Muscle layer of colon (tissue), 2 donors: ENCODE data around the gene UGT2B7.

Experiments
- H3K27ac ChIP-seq: one replicate; pipeline ENCODE4 v1.7.0; 2013; ENCODE audit warnings: low read depth, mild to moderate bottlenecking, low read length, moderate library complexity
- H3K27me3 ChIP-seq, 2 donors: one replicate each; pipeline ENCODE4 v1.7.0; 2013; ENCODE audit warnings: low read length in 2 of 2, mild to moderate bottlenecking in 2 of 2; ENCODE audit not compliant: insufficient read depth in 2 of 2, control insufficient read depth in 1 of 2
- H3K36me3 ChIP-seq: one replicate; pipeline ENCODE4 v1.7.0; 2013; ENCODE audit warnings: mild to moderate bottlenecking, low read length; ENCODE audit not compliant: insufficient read depth
- H3K4me1 ChIP-seq: one replicate; pipeline ENCODE4 v1.7.0; 2013; ENCODE audit warnings: mild to moderate bottlenecking, low read length; ENCODE audit not compliant: insufficient read depth
- H3K4me3 ChIP-seq, 2 donors: one replicate each; pipeline ENCODE4 v1.7.0; 2013; ENCODE audit warnings: low read length in 2 of 2, low read depth in 1 of 2, mild to moderate bottlenecking in 1 of 2, moderate library complexity in 1 of 2
- H3K9ac ChIP-seq: one replicate; pipeline ENCODE4 v1.7.0; 2013; ENCODE audit warnings: low read length
- H3K9me3 ChIP-seq: one replicate; pipeline ENCODE4 v1.7.0; 2013; ENCODE audit warnings: mild to moderate bottlenecking, low read length
- donor health status: abdominal sarcoma.
- donor health status: Adenocarcinoma of cecum.

The UGT2B7 gene

GRCh38 chr4:69058410-69059059 lies 37.7 kb upstream of the UGT2B7 start:
- no peaks in the 10 kb centered on the region for H3K36me3 ChIP-seq
- no peak overlapping the region for H3K27ac ChIP-seq
- no peaks in the 10 kb centered on the region for H3K9me3 ChIP-seq
- H3K27me3 ChIP-seq = no peaks in the 10 kb centered on the region
- no peaks in the 10 kb centered on the region for H3K4me1 ChIP-seq
- H3K4me3 ChIP-seq = no peak overlapping the region
- H3K9ac ChIP-seq = no peak overlapping the region

DNA sequence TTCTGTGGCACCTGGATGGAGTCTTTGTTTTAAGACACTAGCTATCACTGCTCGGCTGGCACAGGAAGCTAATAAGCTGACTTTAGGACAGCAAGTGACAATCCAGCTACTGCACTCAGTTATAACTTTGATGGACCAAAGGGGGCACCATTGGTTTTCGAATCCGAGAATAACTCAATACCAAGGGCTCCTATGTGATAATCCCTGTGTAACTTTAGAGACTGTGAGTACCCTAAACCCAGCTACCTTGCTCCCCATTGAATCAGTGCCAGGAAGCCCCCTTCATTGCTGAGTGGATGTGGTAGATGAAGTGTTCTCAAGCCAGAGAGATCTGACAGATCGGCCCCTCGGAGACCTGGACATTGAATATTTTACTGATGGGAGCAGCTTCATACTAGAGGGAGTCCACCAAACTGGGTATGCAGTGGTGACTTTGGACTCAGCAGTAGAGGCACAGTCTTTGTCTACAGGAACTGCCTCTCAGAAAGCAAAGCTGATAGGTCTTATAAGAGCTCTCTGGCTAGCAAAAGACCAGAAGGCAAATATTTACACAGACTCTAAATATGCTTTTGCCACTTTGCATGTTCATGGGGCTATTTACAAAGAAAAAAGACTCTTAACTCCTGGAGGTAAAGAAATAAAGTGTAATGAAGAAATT lies 35.5 kb upstream of the UGT2B7 start:
- Histone ChIP-seq H3K4me3 (no peak overlapping the region), H3K9ac (no peak overlapping the region), H3K4me1 (no peaks in the 10 kb centered on the region), H3K27me3 (no peaks in the 10 kb centered on the region), H3K36me3 (no peaks in the 10 kb centered on the region), H3K27ac (no peak overlapping the region), H3K9me3 (no peaks in the 10 kb centered on the region)

GRCh38 chr4:69064391-69064790 lies 31.9 kb upstream of the UGT2B7 start:
- Histone ChIP-seq H3K27me3 (no peaks in the 10 kb centered on the region), H3K9ac (no peak overlapping the region), H3K4me3 (no peak overlapping the region)

DNA sequence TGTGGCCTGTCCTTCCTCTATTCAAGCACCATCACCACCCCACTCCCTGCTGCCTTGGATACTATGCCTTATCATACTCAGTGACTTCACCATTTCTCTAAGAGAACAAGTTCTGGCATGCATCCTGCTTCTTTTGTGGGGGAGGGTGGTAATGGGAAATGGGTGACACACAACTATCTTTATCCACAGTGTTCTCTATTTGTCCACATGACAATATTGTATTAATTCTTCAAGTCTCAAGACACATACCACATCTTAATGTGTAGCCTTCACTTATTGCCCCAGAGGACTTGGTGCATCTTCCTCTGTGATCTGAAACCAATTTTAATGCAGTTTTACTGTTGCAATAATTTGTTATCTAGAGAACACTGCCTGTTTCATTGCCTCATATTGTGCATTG lies 29.3 kb upstream of the UGT2B7 start:
- H3K36me3 ChIP-seq = no peaks in the 10 kb centered on the region
- H3K9me3 ChIP-seq = no peaks in the 10 kb centered on the region
- no peak overlapping the region for H3K27ac ChIP-seq
- H3K4me3 ChIP-seq = no peak overlapping the region
- no peaks in the 10 kb centered on the region for H3K27me3 ChIP-seq
- no peaks in the 10 kb centered on the region for H3K4me1 ChIP-seq
- H3K9ac ChIP-seq = no peak overlapping the region

More at GRCh38 chr4:69064391-69064790, 31.9 kb upstream of the UGT2B7 start:
- no peaks in the 10 kb centered on the region for H3K9me3 ChIP-seq
- H3K36me3 ChIP-seq = no peaks in the 10 kb centered on the region
- no peak overlapping the region for H3K27ac ChIP-seq
- H3K4me1 ChIP-seq = no peaks in the 10 kb centered on the region

DNA sequence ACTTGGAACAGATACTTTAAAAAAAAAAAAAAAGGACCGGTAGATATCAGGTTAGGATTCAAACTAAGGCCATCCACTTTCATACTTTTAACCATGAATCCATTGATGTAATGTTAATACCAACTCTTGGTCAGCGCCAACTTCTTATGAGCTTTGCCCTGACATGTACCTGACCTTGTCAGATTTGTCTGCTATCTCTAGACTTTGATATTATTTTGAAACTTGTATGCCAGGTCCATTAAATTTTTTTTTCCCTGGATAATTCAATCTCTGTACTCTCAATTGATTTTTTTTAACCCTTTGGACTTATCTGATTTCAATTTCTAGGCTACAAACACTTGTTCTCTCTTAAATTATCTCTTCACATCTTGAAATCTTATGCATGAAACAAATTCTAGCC lies 27.2 kb upstream of the UGT2B7 start:
- no peak overlapping the region for H3K4me3 ChIP-seq
- H3K27me3 ChIP-seq = no peaks in the 10 kb centered on the region
- no peaks in the 10 kb centered on the region for H3K36me3 ChIP-seq
- no peak overlapping the region for H3K27ac ChIP-seq
- no peak overlapping the region for H3K9ac ChIP-seq
- H3K9me3 ChIP-seq = no peaks in the 10 kb centered on the region
- no peaks in the 10 kb centered on the region for H3K4me1 ChIP-seq

- H3K9ac ChIP-seq = no peak overlapping the region
- no peak overlapping the region for H3K4me3 ChIP-seq
- H3K27ac ChIP-seq = no peak overlapping the region
- H3K9me3 ChIP-seq = no peaks in the 10 kb centered on the region
- H3K36me3 ChIP-seq = no peaks in the 10 kb centered on the region
- H3K4me1 ChIP-seq = no peaks in the 10 kb centered on the region
- no peaks in the 10 kb centered on the region for H3K27me3 ChIP-seq
Observed at GRCh38 chr4:69070590-69070989, 25.7 kb upstream of the UGT2B7 start.

DNA sequence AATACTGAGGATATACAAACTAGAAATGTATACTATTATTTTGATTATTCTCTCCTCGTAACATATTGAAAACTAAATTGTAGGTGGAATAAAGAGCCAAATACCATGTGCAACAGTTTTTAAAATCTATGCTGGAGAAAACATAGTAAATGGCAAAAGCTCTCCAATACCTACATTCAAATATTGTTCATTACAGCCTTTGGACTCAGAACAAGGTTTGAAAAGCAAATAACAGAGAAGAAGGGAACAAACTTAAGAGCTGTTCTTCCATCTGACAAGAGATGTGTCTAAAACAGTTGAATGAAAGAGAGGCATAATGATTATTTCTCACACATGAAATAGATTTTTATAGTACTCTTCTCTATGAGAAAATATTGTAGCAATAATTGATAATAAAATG lies 25.0 kb upstream of the UGT2B7 start:
- Histone ChIP-seq H3K4me3 (no peak overlapping the region), H3K27ac (no peak overlapping the region), H3K9me3 (no peaks in the 10 kb centered on the region), H3K4me1 (no peaks in the 10 kb centered on the region), H3K36me3 (no peaks in the 10 kb centered on the region), H3K27me3 (no peaks in the 10 kb centered on the region), H3K9ac (no peak overlapping the region)

DNA sequence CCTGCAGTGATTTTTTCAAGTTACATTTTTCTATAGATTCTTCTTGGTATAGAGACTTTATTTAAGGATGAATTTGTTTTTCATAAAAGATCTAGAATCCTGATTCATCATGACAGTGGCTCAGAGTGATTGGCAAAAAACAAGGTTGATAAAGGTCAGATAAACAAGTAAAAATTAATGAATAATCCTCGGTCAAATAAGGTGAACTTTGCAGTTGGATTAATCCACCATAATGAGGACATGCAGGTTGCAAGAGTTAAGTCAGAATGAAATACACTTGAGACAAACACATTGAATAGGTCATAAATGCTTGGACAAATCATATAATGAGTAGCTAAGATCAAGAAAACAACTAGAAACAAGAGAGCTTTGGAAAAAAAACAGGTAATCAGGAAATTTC lies 22.9 kb upstream of the UGT2B7 start:
- Histone ChIP-seq H3K27me3 (no peaks in the 10 kb centered on the region), H3K4me3 (no peak overlapping the region), H3K9ac (no peak overlapping the region), H3K4me1 (no peaks in the 10 kb centered on the region), H3K9me3 (no peaks in the 10 kb centered on the region), H3K27ac (no peak overlapping the region), H3K36me3 (no peaks in the 10 kb centered on the region)

- H3K27me3 ChIP-seq = no peaks in the 10 kb centered on the region
- H3K9ac ChIP-seq = no peak overlapping the region
- H3K36me3 ChIP-seq = no peaks in the 10 kb centered on the region
- H3K9me3 ChIP-seq = no peaks in the 10 kb centered on the region
- no peaks in the 10 kb centered on the region for H3K4me1 ChIP-seq
- no peak overlapping the region for H3K27ac ChIP-seq
- no peak overlapping the region for H3K4me3 ChIP-seq
Observed at GRCh38 chr4:69075061-69075792, 21.0 kb upstream of the UGT2B7 start.

GRCh38 chr4:69078852-69079251 lies 17.4 kb upstream of the UGT2B7 start:
- Histone ChIP-seq H3K4me1 (no peaks in the 10 kb centered on the region), H3K36me3 (no peaks in the 10 kb centered on the region), H3K9ac (no peak overlapping the region), H3K4me3 (no peak overlapping the region), H3K9me3 (no peaks in the 10 kb centered on the region), H3K27me3 (no peaks in the 10 kb centered on the region), H3K27ac (no peak overlapping the region)

- Histone ChIP-seq H3K4me1 (no peaks in the 10 kb centered on the region), H3K27ac (no peak overlapping the region), H3K9ac (no peak overlapping the region), H3K36me3 (no peaks in the 10 kb centered on the region), H3K9me3 (no peaks in the 10 kb centered on the region), H3K4me3 (no peak overlapping the region), H3K27me3 (no peaks in the 10 kb centered on the region)
Observed at GRCh38 chr4:69088473-69088872, 7.8 kb upstream of the UGT2B7 start.
